Spinal cord (tissue), 10 donors: ENCODE data around the gene PHYHD1. TPM values are rescaled to one million over a fixed set of nuclear protein-coding genes. Genes with fewer than 3 reads are reported as not detected.

Experiments used
- DNase-seq, 6 donors: peaks; one replicate each; pipeline versions ENCODE4 v3.0.0 to v3.0.0-alpha.2; 2013 to 2015; ENCODE audit warnings: low spot score in 6 of 6, low read depth in 4 of 6
- H3K27ac ChIP-seq: one replicate; pipeline ENCODE4 v1.5.1; 2013; ENCODE audit warnings: low read depth, low read length, control low read depth
- H3K27me3 ChIP-seq: one replicate; pipeline ENCODE4 v1.6.1; 2013; ENCODE audit warnings: low read length; ENCODE audit not compliant: control insufficient read depth, insufficient read depth
- H3K36me3 ChIP-seq: one replicate; pipeline ENCODE4 v1.6.1; 2013; ENCODE audit warnings: low read length; ENCODE audit not compliant: control insufficient read depth, insufficient read depth
- H3K4me1 ChIP-seq: one replicate; pipeline ENCODE4 v1.6.1; 2013; ENCODE audit warnings: low read length; ENCODE audit not compliant: control insufficient read depth, insufficient read depth
- H3K4me3 ChIP-seq: one replicate; pipeline ENCODE4 v1.5.1; 2013; ENCODE audit warnings: low read depth, low read length, control low read depth
- H3K9me3 ChIP-seq: one replicate; pipeline ENCODE4 v1.6.1; 2013; ENCODE audit warnings: low read length; ENCODE audit not compliant: control insufficient read depth, insufficient read depth
- WGBS: methylation state at CpG from one replicate; pipeline ENCODE4 v1.1.5; 2013; ENCODE audit warnings: missing lambda C conversion rate; ENCODE audit not compliant: insufficient coverage; 5-methylcytosine and 5-hydroxymethylcytosine counted together
- long read RNA-seq, 4 donors: transcript quantifications; one replicate each; lab custom pipeline, GENCODE V29; 2026
- polyA plus RNA-seq, 2 donors: library from polyadenylated mRNA; unstranded; fragments of 120-200 nt; gene quantifications; one replicate each; pipeline ENCODE4 v1.2.1, GENCODE V29; 2013; ENCODE audit not compliant: insufficient read length in 2 of 2
- total RNA-seq, 2 donors: library from RNA; depleted of rRNA in 1 of 2; stranded (reverse); fragments of 120-200 nt in 1 of 2; fragments of >200 nt in 1 of 2; gene quantifications; one replicate each; pipeline versions ENCODE4 v1.2.3 to v1.2.4, GENCODE V29; 2013 to 2014
- donor health status: healthy.

PHYHD1 gene
- total RNA-seq (10 to 100 TPM in 1 of 2 donors, 1 to 10 TPM in 1; 7.8 to 29.9 TPM), polyA plus RNA-seq (10 to 100 TPM; 23.2 to 27.4 TPM)
- long read RNA-seq, donor 1: 0 reads
- long read RNA-seq, donor 2: 0 reads
- long read RNA-seq, donor 3, partial matches to known transcripts: 0 of 1 reads
- long read RNA-seq, donor 3, other reads (novel, unspliced or antisense): 0 of 1 reads
- long read RNA-seq, donor 4: 0 reads

DNA sequence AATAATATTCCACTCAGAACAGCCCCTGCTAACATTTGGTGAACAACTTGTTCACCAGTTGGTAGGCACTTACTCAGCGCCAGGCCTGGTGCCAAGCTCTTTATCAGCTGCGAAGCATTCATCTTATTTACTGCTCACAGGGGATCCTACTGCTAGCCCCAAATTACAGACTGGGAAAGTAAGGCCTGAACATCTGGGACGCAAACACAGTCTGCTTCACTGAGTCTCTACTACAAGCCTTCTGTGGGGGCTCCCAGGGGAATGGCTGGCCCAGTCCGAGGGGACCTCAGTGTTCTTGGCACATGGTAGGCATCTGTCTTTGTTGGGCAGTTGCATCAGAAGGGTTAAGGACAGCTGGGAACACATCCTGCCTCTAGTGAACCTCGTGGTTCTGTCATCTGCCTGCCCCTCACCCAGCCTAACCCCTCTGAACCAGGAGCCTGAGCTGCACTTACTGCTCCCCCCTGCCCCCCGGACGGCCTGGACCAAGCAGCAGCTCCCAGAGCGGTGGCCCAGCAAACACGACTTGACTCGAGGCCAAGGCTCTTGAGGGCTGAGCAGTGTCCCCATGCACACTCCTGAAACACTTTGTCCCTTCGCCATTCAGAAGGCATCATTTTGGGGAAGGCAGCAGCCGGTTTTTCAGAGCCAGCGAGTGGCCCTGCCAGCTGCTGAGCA lies at the start of gene PHYHD1:
PHYHD1 (plus strand) TSS at position 602 of the 678 bp plus-strand sequence. CDS start 1,342 bp downstream, outside the sequence.
- 34% methylated on average over 11 of the region's 13 CpGs for WGBS
- Histone ChIP-seq H3K4me1 (peaks cover 58% of the 10 kb centered on the region), H3K27me3 (no peaks in the 10 kb centered on the region), H3K36me3 (peaks cover 36% of the 10 kb centered on the region), H3K9me3 (no peaks in the 10 kb centered on the region), H3K4me3 (peak within 1 kb of the TSS; percentile 59), H3K27ac (peak within 1 kb of the TSS; percentile 89)
- peak in 4 of 6 donors; percentile 22 to 88 (median 46) for DNase-seq

DNA sequence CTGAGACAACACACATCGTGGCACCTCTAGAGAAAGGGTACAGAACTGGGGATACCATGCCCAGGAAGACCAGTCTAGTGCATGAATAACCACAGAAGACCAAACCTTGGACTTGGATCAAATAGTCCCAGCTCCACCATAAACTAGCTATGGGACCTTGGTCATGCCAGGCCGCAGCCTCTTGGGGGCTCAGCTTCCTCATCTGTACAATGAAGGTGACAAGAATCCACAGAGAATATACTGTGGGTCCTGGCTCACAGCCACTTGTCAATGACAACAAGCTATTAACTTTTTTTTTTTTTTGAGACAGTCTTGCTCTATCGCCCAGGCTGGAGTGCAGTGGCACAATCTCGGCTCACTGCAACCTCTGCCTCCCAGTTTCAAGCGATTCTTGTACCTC lies 42.9 kb upstream of the PHYHD1 start:
- Histone ChIP-seq H3K36me3 (no peaks in the 10 kb centered on the region), H3K4me1 (peaks cover 27% of the 10 kb centered on the region), H3K4me3 (no peak overlapping the region), H3K27ac (no peak overlapping the region), H3K9me3 (no peaks in the 10 kb centered on the region), H3K27me3 (no peaks in the 10 kb centered on the region)
- DNase-seq: no peak
- WGBS: 86% methylated on average over 5 of the region's 5 CpGs

DNA sequence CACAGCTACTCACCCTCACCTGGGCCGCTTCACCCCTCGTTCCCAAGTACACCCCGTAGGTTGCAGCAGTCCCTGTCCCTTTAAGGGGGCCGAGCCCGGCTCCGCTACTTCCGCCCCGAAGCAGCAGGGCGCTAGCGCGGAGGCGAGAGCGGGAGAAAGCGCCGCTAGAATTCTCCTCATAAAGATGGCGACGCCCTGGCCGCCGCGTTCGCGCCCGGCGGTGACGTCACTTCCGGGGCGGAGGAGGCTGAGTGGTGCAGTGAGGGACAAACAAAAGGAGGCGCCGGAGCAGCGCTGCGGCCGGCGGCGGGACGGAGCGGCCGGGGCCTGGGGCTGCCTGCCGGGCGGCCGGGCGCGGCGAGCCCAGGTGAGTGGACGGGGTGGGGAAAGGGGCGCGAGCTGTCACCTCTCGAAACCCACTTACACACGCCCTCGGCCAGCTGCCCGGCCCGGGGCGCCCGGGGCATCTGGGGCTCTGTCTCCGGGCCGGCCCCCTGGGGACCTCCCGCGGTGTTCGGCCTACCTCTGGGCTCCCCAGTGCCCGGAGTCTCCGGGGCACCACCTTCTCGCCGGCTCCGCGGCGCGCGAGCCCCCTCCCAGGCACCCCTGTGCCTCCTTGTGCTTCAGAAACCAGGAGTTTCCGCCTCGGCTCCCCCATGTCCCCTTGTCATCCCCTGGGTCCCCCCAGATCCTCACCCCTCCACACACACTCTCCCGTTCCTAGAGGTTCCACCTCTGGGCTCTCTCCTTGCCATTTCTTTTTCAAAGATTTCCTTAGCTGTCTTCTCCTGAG lies 38.7 kb upstream of the PHYHD1 start, which contains the start of the genes KYAT1 and LRRC8A:
KYAT1 (minus strand) TSS at position 67 of the 793 bp plus-strand sequence. CDS start 36,545 bp downstream, outside the sequence.
LRRC8A (plus strand) TSS at position 250 of the 793 bp plus-strand sequence. CDS start 25,032 bp downstream, outside the sequence.
- H3K9me3 ChIP-seq: no peaks in the 10 kb centered on the region
- H3K27me3 ChIP-seq: no peaks in the 10 kb centered on the region
- H3K4me1 ChIP-seq: peaks cover 44% of the 10 kb centered on the region
- peaks cover 25% of the 10 kb centered on the region for H3K36me3 ChIP-seq
- under 1% methylated on average over 69 of the region's 70 CpGs for WGBS
- peak within 1 kb of the TSS; percentile 91 for H3K27ac ChIP-seq
- peak within 1 kb of the TSS; percentile 85 for H3K4me3 ChIP-seq
- DNase-seq: peak; percentile 94 to 99 (median 96)

DNA sequence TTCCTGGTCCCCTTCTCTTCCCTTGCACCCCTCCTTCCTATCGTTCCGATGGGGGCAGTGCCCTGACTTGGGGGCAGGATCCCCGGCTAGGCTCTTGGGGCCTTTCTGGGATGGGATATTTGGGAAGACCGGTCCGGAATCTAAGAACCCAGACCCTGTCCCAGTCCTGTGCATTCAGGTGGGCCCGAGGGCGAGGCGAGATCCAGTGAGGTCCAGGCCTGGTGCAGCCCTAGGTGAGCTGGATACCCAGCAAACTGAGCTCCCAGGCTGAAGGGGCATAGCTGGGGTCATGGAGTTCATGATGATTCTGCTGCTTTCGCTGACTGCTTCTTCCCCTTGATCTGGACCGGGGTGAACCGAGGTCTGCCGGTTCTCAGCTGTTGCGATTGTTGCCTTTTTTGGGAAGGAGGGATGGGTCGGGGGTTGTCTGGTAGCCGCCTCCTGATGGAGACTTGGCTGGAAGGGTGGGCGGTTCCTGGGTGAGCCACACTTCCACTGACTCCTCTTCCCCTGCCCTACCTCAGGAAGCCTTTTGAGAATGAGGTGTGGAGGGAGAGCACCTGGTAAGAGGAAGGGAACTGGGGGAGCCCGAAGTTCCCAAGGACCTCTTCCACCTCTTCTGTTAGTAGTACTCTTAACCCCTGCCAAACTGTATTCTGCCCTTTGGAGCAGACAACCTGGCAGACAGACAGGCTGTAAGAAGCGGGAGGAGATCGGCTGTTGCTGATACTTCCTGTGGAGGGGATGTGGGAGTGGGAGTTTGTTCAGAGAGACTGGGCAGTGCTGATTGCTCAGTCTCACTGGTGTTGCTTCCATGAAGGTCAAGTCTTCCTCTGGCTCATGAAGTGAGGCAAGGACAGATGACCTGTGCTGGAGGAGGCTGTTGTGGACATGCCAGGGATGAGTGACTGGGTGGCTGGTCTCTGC lies 37.8 kb upstream of the PHYHD1 start:
- peak in 2 of 6 donors; percentile 8 to 24 for DNase-seq
- 1% methylated on average over 14 of the region's 19 CpGs for WGBS
- Histone ChIP-seq H3K27me3 (no peaks in the 10 kb centered on the region), H3K9me3 (no peaks in the 10 kb centered on the region), H3K4me1 (peaks cover 46% of the 10 kb centered on the region), H3K4me3 (peak overlapping the region; percentile 85), H3K36me3 (peaks cover 30% of the 10 kb centered on the region), H3K27ac (peak overlapping the region; percentile 91)

DNA sequence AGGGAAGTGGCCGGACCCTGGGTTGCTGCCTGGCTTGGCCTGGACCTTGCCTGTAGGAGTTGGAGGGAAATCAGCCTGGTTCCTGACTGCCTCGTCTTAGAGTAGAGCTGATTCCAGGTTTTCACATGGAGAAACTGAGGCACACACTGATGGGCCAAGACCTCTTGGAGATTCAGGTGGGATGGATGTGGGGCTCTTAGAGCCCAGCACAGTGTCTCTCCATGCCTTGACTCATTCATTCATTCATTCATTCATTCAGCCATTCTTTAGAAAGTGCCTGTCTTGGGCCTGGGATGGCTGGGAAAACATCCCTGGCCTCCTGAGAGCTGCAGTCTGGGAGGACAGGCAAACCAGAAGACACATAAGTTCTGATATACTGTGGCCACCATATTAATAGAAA lies 36.6 kb upstream of the PHYHD1 start:
- no peak overlapping the region for H3K4me3 ChIP-seq
- DNase-seq: no peak

DNA sequence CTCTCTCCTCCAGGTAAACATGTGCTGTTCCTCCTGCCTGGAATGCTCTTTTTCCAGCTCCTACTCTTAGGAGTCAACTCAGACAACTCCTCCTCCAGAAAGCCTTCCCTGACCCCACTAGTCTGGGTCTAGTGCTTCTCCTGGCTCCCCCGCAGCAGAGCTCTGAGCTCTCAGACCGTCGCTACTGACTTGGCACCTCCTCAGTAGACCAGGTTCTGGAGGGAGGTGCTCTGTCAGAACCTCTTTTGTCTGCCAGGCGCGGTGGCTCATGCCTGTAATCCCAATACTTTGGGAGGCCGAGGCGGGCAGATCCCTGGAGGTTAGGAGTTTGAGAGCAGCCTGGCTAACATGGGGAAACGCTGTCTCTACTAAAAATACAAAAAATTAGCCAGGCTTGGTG lies 35.4 kb upstream of the PHYHD1 start:
- Histone ChIP-seq H3K9me3 (no peaks in the 10 kb centered on the region), H3K36me3 (peaks cover 50% of the 10 kb centered on the region), H3K4me3 (no peak overlapping the region), H3K27me3 (no peaks in the 10 kb centered on the region), H3K4me1 (peaks cover 51% of the 10 kb centered on the region), H3K27ac (no peak overlapping the region)
- DNase-seq: no peak
- WGBS: 85% methylated on average over 8 of the region's 8 CpGs

More for the DNA sequence above, 36.6 kb upstream of the PHYHD1 start:
- WGBS: 65% methylated on average over 2 of the region's 2 CpGs
- H3K27ac ChIP-seq: no peak overlapping the region
- no peaks in the 10 kb centered on the region for H3K9me3 ChIP-seq
- H3K4me1 ChIP-seq: peaks cover 56% of the 10 kb centered on the region
- H3K27me3 ChIP-seq: no peaks in the 10 kb centered on the region
- peaks cover 43% of the 10 kb centered on the region for H3K36me3 ChIP-seq

DNA sequence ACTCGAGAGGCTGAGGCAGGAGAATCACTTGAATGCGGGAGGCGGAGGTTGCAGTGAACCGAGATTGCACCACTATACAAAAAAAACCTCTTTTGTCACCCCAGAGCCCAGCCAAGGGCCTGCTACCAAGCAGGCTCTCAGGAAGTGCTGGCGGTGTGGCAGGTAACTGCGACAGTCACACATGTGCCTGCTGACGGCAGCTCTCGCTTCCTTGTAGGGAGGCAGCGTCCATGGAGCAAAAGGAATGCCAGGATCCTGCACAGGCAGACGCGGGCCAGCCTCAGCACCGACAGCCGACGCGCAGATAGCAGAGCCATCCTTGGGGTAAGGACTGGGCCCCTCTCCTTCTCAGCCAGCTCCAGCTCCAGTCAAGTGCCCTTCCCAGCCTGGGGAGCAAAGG lies 35.0 kb upstream of the PHYHD1 start:
- no peak overlapping the region for H3K4me3 ChIP-seq
- H3K9me3 ChIP-seq: no peaks in the 10 kb centered on the region
- H3K27ac ChIP-seq: no peak overlapping the region
- DNase-seq: no peak
- H3K27me3 ChIP-seq: no peaks in the 10 kb centered on the region
- peaks cover 52% of the 10 kb centered on the region for H3K36me3 ChIP-seq
- peaks cover 49% of the 10 kb centered on the region for H3K4me1 ChIP-seq
- 91% methylated on average over 15 of the region's 15 CpGs for WGBS

DNA sequence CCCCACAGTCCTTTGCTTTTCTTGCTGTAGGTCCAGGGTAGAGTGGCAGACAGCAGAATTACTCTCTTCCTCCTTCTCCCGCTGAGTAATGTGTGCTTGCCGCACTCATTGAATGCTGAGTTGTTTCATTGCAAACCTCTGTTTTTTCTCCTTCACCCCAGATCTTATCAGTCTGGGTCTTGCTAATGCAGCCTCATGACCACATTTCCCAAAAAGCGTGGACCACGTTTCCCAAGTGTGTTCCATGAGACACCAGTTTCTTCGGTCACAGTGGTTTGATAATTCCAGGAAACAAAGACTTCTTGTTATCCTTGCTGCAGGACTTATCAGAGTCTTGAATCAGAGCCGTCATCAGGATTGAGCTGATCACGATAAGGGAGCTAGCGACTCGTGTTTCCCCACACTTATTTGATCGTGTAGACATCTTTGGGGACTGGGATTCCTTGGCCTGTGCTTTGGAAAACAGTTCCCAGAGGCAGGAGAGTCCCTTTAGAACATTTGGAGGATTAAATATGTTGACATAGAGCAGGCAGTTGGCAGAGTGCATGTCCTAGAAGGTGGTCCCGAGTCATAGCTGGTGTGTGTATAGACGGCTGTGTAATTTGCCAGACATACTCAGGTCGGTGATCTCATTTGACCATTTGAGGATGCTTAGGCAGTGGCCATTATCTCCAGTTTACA lies 34.4 kb upstream of the PHYHD1 start:
- Histone ChIP-seq H3K27ac (no peak overlapping the region), H3K4me1 (peaks cover 48% of the 10 kb centered on the region), H3K4me3 (no peak overlapping the region), H3K27me3 (no peaks in the 10 kb centered on the region), H3K36me3 (peaks cover 53% of the 10 kb centered on the region), H3K9me3 (no peaks in the 10 kb centered on the region)
- 86% methylated on average over 13 of the region's 13 CpGs for WGBS
- no peak for DNase-seq
